GM18520 (cell line): Measurements from ENCODE around the gene CA10.

Source experiments
- ATAC-seq: cut with Tn5 transposase; IDR thresholded peaks from one replicate; pipeline ENCODE4 v1.9.1; 2021; ENCODE audit not compliant: unreplicated experiment

Gene CA10

DNA sequence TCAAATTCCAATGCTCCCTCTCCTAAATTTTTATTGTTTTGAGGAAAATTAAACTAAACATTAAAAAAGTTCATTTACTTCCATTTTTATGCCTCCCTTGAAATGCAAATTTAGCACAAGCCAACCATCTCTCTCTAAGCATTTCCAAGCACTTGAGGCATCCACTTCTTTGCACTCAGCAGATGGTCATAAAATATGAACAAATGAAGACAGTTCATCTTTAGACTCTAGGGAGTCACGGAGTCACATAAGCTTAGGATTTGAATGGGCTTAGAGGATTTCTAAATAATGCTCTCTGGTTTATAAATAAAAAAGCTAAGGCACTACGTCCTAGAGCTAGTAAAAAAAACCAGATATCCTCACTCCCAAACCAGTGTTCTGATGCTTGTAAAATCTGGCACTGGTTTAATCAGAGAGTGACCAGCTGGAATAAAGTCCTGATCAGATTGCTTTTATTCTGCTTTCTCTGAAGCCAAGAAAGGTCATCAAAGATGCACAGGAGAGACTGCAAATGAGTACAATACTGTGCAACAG, 204.2 kb downstream of the CA10 start:
- no peak for ATAC-seq

DNA sequence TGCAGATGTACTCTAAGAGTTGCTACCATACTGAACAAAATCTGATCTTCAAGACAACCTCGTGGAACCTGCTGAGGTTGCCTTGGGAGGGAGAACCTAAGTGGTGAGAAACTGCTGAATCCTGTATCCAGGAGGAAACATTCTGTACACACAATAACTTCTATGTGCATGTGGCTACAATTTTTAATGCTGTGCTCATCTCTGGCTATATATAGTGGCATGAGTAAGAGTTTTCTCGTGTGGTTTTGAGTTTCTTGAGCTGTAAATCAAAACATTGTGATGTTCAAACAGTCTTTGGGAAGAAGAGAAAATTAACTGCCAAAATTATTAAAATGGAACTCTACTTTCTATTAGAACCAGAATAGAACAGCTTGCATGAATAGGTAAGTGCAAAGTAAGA, 206.8 kb downstream of the CA10 start:
- no peak for ATAC-seq

DNA sequence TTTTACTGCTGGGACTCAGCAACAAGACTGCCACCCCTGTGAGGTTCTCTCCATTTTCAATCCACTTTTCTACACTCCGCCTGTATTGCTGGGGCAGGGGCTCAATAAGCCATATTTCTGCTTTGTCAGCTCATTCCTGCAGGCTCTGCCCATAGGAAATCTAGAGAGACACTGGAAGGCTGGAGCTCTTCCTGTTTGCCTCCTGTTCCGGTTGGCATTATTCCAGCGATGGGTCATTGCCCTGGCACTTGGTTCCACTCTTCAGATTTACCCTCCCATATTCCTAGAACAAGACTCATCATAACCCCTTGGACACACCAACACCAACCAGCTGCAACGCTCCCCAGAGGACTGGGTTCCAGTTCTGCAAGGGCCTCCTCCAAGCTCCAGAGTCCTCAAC, 210.4 kb downstream of the CA10 start:
- ATAC-seq = no peak

- ATAC-seq = no peak
These were observed 211.3 kb downstream of the CA10 start for GRCh38 chr17:51947160-51947735.

- no peak for ATAC-seq
These were observed 212.2 kb downstream of the CA10 start for GRCh38 chr17:51946311-51946710.

DNA sequence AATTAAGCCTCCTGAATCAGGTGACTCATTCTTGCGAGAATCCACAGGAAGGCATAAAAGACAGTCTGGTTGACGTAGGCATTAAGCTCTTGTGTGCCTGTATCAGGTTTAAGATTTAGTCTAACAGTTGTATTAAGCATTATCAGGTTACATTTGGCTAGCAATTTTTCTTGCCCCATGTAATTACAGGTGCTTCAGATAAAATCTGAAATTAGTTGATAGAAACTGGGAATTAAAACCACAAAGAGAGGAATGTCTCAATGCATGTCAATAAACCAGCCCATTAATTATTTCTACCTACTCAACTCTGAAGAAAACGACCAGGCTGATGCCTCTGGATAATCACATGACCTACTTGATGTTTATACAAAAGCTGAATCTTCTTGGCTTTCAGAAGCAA, 217.2 kb downstream of the CA10 start:
- no peak for ATAC-seq

- ATAC-seq = no peak
These were observed 221.2 kb downstream of the CA10 start for GRCh38 chr17:51937264-51937663.

- no peak for ATAC-seq
These were observed 223.0 kb downstream of the CA10 start for GRCh38 chr17:51935477-51935876.

DNA sequence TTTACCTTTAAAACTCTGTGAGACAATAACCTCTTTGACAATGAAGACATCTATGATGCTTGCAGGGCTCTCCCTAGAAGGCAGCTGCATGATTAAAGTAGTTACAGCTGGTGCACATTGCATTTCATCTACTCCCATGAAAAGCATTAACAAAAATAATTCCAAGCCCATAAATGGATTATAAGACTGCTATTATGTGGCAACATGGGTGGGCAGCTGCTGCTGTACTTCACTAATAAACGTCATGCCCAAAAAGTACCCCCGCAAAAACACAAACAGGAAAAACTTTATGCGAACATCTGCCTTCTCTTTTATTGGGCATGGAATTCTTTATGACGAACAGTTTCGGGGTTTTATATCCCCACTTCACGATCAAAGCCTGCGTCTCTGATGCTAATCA, 224.9 kb downstream of the CA10 start:
- no peak for ATAC-seq

GRCh38 chr17:51926448-51926847, 232.1 kb downstream of the CA10 start:
- ATAC-seq = no peak

- no peak for ATAC-seq
These were observed 237.0 kb downstream of the CA10 start for GRCh38 chr17:51921500-51921899.

- ATAC-seq = no peak
These were observed 243.9 kb downstream of the CA10 start for GRCh38 chr17:51914577-51914976.

- no peak for ATAC-seq
These were observed 244.9 kb downstream of the CA10 start for GRCh38 chr17:51913491-51914205.

GRCh38 chr17:51912939-51913338, 245.6 kb downstream of the CA10 start:
- no peak for ATAC-seq

- no peak for ATAC-seq
These were observed 247.3 kb downstream of the CA10 start for GRCh38 chr17:51911237-51911636.

DNA sequence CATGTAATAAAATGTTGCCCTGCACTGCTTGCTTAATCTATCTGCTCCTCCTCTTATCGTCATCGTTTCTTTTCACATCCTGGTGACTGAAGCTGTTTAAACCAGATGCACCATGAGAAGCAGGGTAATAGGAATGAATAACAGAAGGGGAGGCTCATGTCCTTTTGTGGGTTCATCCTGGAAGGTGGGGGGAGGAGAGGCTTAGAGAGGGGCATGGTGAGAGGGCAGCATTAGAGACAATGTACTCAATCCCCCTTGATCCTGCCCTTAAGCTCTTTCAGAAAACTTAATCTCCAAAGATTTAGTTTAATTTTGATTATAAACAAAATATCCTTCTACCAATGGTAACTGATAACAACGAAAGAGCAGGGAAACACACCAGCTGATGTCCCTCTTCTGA, 248.5 kb downstream of the CA10 start:
- ATAC-seq = no peak

DNA sequence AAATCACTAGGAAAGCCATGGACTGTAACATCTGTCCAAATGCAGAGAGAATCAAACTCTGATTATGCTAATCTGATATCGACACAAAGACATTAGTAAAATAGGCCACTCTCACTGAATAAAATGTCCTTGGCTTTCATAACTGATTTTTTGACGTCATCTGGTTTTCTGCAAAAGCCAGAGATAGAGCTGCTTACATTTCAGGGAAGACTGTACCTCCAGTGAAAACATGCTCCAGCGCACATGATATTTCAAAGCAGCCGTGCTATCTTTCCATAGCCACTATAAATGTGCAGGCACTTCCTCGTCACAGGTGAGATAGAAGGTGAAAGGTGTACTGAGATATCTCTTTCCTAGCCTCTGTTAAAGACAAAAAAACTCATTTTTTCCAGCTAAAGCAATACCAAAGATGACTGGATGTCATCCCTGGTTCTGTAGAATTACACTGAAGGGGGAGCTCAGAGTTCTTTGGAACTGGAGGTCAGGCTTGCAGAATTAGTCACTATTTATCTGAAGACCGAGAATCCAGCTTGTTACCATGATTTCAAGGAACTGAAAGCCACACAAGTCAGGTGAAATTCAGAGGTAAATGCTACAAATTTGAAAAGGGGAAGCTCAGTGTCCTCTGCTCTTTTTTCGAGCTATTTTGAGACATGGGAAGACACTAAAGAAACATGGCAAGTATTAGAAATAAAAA, 249.5 kb downstream of the CA10 start:
- no peak for ATAC-seq

GRCh38 chr17:51907041-51907440, 251.5 kb downstream of the CA10 start:
- ATAC-seq = no peak

DNA sequence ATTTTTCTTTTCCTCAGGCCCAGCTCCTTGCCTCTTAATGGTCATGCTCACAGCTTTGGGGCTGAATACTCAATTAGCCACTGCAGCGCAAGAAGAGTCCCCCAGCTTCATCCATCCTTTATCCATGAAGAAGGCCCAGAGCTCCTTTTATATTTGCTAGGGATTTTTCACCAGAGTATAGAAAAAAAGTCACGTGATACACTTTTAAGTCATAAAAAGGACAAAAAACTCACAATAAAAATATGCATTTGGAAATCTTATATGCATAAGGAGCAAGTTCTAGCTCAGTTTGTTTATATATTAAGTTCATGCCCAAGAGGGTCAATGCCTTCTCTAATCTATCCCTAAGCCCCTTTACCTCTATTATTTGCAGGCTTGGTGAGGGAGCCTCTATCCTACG, 254.1 kb downstream of the CA10 start:
- ATAC-seq = no peak

DNA sequence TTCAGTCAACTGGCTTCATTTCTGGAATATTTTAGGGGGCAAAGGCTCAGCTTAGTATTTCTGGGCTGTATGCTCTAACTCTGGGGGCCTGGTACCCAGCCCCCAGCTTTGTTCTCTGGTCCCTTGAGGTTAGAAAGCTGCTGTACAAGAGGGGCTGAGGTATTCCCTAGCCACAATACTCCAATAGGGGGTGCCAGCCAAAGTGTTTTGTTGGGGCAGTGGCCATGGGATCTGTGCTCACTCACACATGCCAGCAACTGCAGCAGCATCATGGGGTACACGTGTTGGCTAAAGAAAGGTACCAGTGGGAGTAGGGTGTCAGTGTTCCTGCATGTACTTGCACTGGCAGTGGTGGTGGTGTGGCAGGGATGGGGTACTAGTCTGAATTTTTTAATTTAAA, 257.3 kb downstream of the CA10 start:
- no peak for ATAC-seq

DNA sequence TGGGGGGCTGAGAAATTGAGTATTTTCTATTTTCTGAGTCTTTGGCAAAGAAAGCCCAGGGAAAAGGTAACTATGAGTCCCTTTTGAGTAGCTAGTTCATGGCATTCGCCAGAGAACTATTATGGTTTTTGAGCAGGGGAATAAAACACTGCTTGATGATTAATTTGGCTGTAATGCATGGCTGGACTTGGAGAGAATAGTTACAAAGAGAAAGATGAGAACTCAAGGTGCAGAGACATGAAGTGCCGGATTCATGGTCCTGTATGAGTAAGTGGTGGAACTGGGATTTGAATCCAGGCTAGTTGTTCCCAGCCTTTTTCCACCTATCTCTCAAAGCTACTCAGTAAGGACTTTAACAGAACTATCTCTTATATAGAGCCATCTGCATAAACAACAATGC, 266.6 kb downstream of the CA10 start:
- ATAC-seq = no peak

GRCh38 chr17:51890710-51891109, 267.8 kb downstream of the CA10 start:
- ATAC-seq = no peak
